H4 (cell line): Measurements from ENCODE around the gene DVL1. TPM values are rescaled to one million over a fixed set of nuclear protein-coding genes. Genes with fewer than 3 reads are reported as not detected.
"Not testable (repeated sequence)": the region's sequence is repeated elsewhere in the genome, so short reads cannot be mapped to it uniquely, and the experiment has no call there.

Source experiments
- DNase-seq: peaks from one replicate; pipeline ENCODE4 v3.0.0-alpha.2; 2015; ENCODE audit warnings: low spot score
- total RNA-seq: library from RNA; depleted of rRNA; stranded (reverse); fragments of >200 nt; shearing (Covaris generic); gene quantifications from 2 replicates; pipeline ENCODE4 v1.2.3, GENCODE V29; 2014; rRNA removed

DVL1 gene
- total RNA-seq = 11.7 and 33.3 TPM in 2 replicates

- peak; percentile 53 for DNase-seq
These were observed at the start of gene DVL1 for GRCh38 chr1:1349256-1350012. Gene DVL1 (minus strand): TSS chr1:1349418. CDS start chr1:1349065, 353 bp downstream.

- DNase-seq = no peak
These were observed 49.5 kb upstream of the DVL1 start for GRCh38 chr1:1398677-1399186.

- no peak for DNase-seq
These were observed 48.8 kb upstream of the DVL1 start for GRCh38 chr1:1397839-1398523.

GRCh38 chr1:1395166-1395565 is 45.9 kb upstream of the DVL1 start:
- DNase-seq = no peak

GRCh38 chr1:1394116-1394515 is 44.9 kb upstream of the DVL1 start:
- DNase-seq = no peak

GRCh38 chr1:1393428-1393827 is 44.2 kb upstream of the DVL1 start:
- DNase-seq = no peak

- DNase-seq = no peak
These were observed 43.8 kb upstream of the DVL1 start for GRCh38 chr1:1393014-1393413.

- no peak for DNase-seq
These were observed 42.0 kb upstream of the DVL1 start for GRCh38 chr1:1391225-1391624.

GRCh38 chr1:1390675-1391074 is 41.5 kb upstream of the DVL1 start:
- DNase-seq = no peak

GRCh38 chr1:1388078-1388472 is 38.9 kb upstream of the DVL1 start:
- DNase-seq = no peak

GRCh38 chr1:1387098-1388077 is 38.2 kb upstream of the DVL1 start:
- no peak for DNase-seq

- DNase-seq = no peak
These were observed 36.7 kb upstream of the DVL1 start for GRCh38 chr1:1385931-1386330.

- DNase-seq = not testable (repeated sequence)
These were observed 36.1 kb upstream of the DVL1 start for GRCh38 chr1:1385339-1385738.

- no peak for DNase-seq
These were observed 32.1 kb upstream of the DVL1 start for GRCh38 chr1:1381294-1381693.

GRCh38 chr1:1380860-1381259 is 31.6 kb upstream of the DVL1 start:
- DNase-seq = no peak

GRCh38 chr1:1377540-1378205 is 28.5 kb upstream of the DVL1 start:
- no peak for DNase-seq

GRCh38 chr1:1376551-1377226 is 27.5 kb upstream of the DVL1 start:
- DNase-seq = no peak

- DNase-seq = peak; percentile 100
These were observed 25.9 kb upstream of the DVL1 start, which contains the start of gene AURKAIP1 for GRCh38 chr1:1374929-1375662. Gene AURKAIP1 (minus strand): TSS chr1:1375207. CDS start chr1:1374756, 451 bp downstream.

- no peak for DNase-seq
These were observed 25.3 kb upstream of the DVL1 start for GRCh38 chr1:1374589-1374928.
